Left kidney (tissue), 2 donors: ENCODE data around the gene IQSEC2. TPM values are rescaled to one million over a fixed set of nuclear protein-coding genes. Genes with fewer than 3 reads are reported as not detected.

Experiments used
- DNase-seq: peaks from one replicate; pipeline ENCODE4 v3.0.0-alpha.2; 2013
- polyA plus RNA-seq: library from polyadenylated mRNA; unstranded; fragments of 120-200 nt; gene quantifications from one replicate; pipeline ENCODE4 v1.2.1, GENCODE V29; 2013; ENCODE audit not compliant: insufficient read length

IQSEC2 gene
- polyA plus RNA-seq, 1 donor: 17.2 TPM

DNA sequence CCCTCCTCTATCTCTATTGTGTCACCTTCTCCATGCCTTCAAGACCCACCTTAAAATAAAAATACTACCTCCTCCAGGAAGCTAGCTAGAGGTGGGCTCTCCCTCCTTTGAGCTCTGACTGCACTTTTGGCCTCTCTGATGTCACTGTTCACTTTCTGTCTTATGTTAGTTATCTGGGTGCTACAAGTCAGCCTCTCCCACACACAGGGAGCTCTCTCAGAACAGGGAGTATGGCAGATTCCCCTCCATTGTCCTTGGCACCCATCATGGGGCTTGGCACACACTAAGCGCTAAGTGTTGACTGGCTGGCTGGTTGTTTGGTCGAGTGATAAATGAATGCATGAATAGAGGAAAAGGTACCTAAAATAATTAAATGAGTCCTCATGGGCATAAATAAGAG is 35.2 kb downstream of the IQSEC2 start:
- no peak for DNase-seq

DNA sequence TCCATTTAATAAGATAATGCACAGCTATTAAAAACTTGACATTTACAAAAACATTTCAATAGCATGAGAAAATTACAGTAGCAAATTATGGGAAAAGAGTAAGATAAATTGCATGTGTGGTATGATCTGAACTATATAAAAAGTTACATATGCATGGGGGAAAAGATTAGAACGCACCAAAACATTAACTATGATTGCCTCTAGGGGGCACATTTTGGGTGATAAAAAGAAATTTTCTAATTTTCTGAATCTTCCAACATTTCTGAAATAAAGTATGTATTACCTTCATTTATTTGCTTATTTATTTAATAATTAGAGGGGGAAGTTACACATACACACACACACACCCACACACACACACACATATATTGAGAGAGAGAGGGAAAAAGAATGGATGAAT is 36.8 kb downstream of the IQSEC2 start:
- no peak for DNase-seq

DNA sequence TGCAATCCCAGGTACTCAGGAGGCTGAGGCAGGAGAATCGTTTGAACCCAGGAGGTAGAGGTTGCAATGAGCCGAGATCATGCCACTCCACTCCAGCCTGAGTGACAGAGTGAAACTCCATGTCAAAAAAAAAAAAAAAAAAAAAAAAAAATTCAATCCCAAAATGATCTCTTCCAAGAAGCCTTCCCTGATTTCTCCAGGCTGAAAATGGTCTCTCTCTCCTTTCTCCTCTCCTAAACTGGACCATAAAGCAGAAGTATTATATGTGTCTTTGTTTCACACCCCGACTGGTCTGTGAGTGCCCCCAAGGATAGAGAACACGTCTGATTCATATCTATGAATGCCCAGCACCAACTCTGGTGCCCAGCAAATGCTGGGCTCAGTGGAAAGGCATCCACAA is 39.1 kb downstream of the IQSEC2 start:
- DNase-seq: no peak

DNA sequence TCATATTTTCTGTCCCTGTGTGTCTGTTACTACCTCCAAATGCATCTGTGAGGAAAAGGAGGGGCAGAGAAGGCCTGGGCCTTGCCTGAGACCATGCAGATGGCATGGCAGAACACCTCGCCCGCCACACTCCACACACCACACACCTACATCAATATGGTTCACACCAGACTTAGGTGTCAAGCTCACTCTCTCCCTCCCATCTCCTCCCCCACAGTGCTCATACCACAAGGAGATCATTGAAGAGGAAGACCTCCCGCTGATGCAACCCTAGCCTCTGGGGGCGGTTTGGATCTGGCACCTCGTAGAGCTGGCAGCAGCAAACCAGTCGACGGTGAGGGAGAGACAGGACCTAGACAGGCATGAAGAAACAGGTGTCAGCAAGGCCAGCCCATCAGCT is 39.8 kb downstream of the IQSEC2 start:
- no peak for DNase-seq

DNA sequence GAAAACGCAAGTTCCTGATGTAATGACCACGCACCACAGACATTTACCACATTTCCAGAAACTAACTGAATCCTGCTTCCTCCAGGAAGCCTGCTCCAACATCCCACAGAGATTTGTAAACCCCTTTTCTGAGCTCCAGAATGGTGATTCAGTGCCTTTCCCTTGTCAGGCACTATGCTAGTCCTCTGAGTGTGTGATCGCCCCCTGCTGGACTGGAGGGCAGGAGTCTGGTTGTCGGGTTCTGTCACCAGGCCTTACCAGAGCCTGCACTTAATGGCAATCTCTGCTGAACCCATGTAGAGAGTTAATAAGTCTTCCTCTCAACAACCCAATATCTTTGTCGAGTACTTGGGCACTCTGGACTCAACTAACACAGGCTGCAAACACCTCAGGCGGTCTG is 41.9 kb downstream of the IQSEC2 start:
- DNase-seq: no peak

DNA sequence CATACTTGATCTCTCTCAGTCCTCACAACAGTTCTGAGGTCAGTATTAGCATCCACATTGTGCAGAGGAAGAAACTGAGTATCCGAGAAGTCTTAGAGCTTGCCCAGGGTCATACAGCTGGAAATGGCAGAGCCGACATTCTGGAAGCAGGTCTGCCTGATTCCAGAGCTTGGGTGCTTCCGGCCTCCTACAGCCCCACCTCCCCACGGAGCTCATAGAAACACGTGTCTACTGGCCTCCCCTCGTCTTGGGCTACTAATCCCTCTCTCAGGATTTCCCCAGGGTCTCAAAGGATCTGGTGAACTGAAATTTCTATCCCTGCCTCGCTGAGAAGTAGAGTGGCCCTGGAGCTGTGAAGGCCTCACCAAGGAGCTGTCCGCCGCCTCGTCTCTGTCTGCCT is 44.3 kb downstream of the IQSEC2 start:
- no peak for DNase-seq

DNA sequence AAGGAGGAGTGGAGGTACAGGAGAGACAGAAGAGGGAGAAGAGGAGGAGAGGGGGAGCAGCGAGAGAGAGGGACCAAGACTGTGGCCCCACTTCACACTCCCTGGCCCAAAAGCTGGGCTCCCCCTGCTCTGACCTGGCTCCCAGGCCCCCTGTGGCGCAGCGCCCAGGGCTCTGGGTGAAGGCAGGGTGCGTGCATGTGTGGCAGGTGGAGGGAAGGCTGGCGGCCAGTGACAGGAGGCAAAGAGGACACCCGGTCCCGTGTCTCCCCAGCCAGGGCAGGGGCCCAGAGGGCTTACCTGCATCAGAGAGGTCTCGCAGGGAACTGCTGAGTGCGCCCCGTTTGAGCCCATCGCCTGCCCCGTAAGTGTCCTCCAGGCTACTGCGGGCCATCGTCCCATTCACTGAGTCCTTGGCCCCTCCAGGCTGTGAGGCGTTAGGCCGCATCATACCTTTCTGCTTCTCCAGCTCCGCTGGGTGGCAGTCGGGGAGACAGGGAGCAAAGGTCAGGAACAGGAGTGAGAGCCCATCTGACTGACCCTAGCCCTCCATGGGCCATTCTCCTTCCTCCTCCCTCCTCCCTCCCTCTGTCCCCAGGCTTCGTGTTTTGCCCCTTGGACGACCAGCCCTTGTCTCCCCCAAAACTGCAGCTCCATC is 45.2 kb downstream of the IQSEC2 start:
- no peak for DNase-seq

DNA sequence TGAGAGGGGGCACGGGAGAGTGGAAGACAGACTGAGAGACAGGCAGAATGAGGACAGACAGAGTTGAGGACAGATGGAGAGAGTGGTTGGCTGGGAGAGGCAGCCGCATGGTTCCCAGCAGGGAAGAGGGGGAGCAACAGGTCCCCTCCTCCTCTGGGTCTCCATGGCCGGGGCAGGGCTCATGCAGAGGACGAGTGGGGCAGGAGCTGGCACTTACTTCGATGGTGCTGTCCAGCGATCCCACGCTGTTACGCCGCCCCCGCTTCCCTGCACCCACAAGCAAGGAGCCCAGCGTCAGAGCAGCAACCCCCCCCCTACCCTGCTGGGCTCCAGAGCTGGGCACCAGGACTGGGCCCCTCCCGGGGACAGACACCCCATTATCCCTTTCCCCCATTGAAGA is 45.8 kb downstream of the IQSEC2 start:
- DNase-seq: no peak

DNA sequence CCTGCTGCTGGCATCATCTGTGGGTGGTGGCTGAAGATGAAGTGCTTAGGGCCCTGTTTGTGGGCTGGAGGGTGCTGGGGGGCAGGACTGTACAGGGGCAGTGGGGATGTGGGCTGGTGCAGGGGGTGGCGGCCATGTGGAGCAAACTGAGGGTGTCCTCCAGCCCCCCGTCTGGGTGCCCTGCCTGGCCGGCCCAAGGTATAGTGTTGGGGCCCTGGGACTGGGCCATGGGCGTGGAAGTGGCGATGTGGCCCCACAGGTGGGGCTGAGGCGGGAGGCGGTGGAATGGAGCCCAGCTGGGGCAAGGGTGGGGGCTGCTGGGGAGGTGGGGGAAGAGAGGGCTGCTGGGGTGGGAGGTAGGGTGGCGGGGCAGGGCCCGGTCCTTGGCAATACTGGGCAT is 46.9 kb downstream of the IQSEC2 start:
- no peak for DNase-seq

DNA sequence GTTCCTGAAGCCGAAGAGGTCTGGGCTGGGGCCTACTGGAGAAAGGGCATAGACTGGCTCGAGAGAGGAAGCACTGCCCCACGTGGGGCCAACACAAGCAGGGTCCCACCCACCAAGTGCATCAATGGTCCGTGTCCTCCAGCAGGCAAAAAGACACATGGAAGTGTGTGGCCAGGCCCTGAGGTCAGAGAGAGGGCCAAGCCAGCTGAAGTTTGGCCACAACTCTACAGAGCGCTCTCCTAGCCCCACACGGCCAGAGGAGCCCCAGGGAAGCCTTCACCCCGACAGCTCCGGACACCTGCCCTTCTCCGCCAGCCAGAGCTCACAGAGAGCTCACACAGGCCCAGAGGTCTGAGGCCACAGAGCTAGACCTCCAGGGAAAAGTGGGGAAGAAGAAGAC is 47.8 kb downstream of the IQSEC2 start:
- DNase-seq: no peak

DNA sequence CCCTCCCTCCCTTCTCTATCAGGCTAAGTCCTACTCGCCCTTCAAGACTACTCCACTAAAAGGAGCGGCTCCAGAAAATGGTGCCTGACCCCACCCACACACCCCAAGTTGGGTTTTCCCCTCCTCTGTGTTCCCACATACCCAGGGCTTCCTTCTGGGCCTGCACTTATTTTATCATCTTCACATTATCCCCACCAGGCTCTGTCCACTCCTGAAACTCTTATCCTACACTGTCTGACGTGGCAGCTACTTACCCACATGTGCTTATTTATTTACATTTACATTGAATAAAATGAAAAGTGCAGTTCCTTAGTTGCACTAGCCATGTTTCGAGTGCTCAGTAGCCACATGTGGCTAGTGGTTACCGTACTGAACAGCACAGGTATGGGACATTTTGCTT is 51.3 kb downstream of the IQSEC2 start:
- no peak for DNase-seq

DNA sequence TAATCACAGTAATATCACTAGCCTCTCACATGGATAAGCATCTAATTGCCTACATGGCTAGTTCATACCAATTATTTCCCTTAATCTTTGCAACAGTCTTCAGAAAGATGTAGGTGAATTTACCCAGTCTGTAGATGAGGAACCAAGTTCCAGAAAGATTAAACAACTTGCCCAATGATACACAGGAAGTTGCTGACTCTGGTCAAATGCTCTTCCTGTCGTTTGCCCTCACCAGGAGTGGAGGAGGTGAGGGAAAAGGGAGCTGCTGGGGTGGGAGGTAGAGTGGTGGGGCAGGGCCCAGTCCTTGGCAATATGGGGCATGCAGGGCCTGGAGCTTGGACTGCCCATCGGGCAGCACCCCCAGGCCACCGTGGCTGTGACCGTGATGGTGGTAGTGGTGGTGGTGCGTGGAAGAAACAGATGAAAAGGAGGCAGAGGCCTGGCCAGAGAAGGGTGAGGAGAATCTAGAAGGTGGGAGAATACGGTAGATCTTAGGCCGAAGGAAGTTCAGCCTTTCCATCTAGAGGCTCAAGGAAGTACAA is 54.1 kb downstream of the IQSEC2 start:
- DNase-seq: no peak

DNA sequence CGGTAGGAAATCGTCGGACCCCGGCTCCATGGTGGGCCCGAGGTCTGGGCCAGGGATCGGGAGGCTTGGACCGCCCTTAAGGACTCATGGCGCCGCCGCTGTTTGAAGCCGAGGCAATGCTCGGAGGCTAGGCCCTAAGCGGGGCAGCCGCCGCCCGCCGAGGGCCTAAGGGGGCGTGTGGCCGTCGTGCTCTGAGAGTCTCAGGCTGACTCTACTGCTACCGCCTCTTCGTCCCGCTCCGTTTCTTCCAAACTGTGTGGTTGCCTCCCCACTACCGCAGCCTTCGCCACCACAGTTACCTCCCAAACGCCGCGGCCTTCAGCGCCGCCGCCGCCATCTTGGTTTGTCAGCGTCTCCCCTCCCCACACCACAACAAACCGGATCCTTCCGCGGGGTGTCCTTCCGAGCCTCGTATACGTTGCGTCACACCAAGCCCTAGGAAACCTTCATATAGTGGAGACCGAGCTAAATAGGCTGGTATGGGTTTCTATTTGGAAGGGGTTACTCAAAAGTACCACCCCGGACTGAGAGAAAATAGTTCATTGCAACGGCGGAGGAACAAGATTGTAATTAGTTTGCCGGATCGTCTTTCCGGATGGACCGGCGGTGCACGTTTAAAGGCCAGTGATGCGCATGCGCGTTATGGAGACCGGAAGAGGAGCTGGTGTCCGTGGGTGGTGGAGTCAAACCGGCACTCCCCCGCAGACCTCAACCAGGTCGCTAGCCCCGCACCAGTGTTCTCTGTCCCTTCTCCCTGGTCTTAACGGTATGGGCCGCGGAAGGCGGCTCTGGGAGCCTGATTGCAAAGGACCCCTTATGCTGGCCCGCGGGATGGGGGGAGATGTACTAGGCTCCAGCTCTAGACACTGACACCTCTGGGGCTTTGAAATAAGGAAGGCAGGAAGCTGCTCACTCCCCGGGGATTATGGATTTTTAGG is 56.3 kb downstream of the IQSEC2 start, which contains the start of gene KDM5C:
KDM5C (minus strand) TSS at position 348 of the 938 bp plus-strand sequence; CDS start at position 30, 318 bp downstream.
- peak; percentile 97 for DNase-seq

DNA sequence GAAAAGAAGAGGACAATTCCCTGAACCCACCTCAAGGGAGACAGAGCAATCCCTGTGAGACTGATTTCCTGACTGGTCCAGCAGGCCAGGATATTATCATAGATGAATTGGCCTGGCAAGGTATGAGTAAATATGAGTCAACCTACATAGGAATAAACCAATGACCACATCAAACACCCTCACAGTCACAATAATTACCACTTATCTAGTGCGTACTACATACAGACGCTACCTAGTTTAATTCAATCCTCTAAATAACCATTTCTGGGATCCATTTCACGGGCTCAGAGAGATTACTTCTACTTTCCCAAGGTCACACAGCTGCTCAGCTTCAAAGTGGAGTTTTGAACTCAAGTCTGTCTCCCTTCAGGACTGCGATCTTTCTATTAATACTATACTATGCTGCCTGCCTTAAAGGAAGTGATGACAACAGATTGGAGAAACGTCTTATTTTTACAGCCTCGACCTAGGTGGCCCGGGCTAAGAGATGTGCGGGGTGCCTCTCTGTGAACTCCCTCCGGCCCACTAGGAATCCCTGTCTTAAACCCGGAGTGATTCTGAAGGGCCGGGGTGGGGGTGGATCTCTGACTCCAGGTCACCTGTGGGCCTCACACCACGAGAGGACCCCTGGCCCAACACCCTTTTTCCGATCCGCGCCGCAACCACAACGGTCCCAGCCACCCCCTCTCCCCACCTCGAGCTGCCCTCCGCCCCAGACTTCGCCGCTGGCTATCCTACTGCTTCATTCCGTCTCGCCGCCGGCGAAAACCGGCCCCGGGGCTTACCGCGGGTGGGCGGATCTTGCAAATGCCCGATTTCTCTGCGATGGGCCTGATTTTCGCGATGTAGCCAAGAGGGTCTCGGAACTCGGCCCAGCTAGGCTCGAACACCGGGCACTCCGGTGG is 57.2 kb downstream of the IQSEC2 start:
- no peak for DNase-seq

DNA sequence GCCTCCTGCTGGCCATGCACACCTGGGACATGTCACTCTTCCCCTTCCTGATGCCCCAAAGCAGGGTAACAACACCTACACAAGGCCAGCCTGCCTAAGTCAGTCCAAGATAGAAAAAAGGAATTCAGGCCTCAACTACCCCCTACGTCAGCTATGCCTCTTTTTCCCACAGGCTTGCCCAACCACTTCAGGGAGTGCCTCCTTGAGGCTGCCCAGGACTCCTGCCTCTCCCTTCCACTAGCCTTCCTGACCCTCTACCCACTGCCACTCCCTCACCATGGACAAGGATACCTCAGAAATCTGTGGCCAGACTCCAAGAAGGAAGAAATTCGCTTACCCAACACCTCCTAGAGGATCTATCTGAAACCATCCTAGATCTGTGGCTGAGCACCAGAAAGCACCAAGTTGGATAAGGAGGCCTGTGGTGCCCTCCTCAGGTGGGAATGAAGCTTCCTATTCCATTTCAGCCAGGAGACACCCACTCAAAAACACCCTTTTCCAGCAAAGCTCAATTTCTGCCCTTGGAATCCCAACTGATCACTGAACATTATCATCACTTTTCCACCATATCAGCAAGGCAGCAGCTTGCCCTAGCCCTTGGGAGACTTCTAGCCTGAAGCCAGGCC is 58.2 kb downstream of the IQSEC2 start:
- DNase-seq: no peak

Other genes with a start within 250 kb of the IQSEC2 start
- 26.3 TPM for gene GPR173, start 232.8 kb downstream of the IQSEC2 start, polyA plus RNA-seq
- gene TSPYL2, start 199.2 kb downstream of the IQSEC2 start, polyA plus RNA-seq: 41.7 TPM
- gene KANTR, start 187.4 kb downstream of the IQSEC2 start, polyA plus RNA-seq: 25.0 TPM
- gene KDM5C, start 56.4 kb downstream of the IQSEC2 start, polyA plus RNA-seq: 79.6 TPM
- 113 TPM for gene SMC1A, start 141.1 kb upstream of the IQSEC2 start, polyA plus RNA-seq
- 4.8 TPM for gene RIBC1, start 141.3 kb upstream of the IQSEC2 start, polyA plus RNA-seq
- 106 TPM for gene HSD17B10, start 152.8 kb upstream of the IQSEC2 start, polyA plus RNA-seq